CD4-positive, alpha-beta memory T cell (primary cell): Measurements from ENCODE around the gene CGNL1. TPM values are rescaled to one million over a fixed set of nuclear protein-coding genes. Genes with fewer than 3 reads are reported as not detected.

Source experiments
- CTCF ChIA-PET: fragments of 350-600 bp; sonication (Branson Sonifier 250); formaldehyde crosslinking; loops from one replicate; lab custom pipeline; 2021; ENCODE audit warnings: inconsistent platforms; ENCODE audit not compliant: partially characterized antibody; lab: Charles Lee
- POLR2A ChIA-PET: fragments of 350-600 bp; sonication (Branson Sonifier 250); formaldehyde crosslinking; loops from one replicate; lab custom pipeline; 2021; ENCODE audit not compliant: partially characterized antibody; lab: Charles Lee
- DNase-seq, 5 donors: peaks; one replicate each; pipeline versions ENCODE4 v3.0.0 to v3.0.0-alpha.2; 2020 to 2022; ENCODE audit warnings: mixed read lengths in 1 of 5
- H3K27ac ChIP-seq: one replicate; pipeline ENCODE4 v1.7.0; 2013; ENCODE audit warnings: low read depth, low read length
- H3K27me3 ChIP-seq: 2 replicates; pipeline ENCODE4 v1.7.0; 2013; ENCODE audit warnings: mild to moderate bottlenecking, low read length, moderate library complexity; ENCODE audit not compliant: insufficient read depth
- H3K36me3 ChIP-seq: 2 replicates; pipeline ENCODE4 v1.7.0; 2013; ENCODE audit warnings: mild to moderate bottlenecking, low read length, moderate library complexity; ENCODE audit not compliant: insufficient read depth
- H3K4me1 ChIP-seq: 2 replicates; pipeline ENCODE4 v1.7.0; 2013; ENCODE audit warnings: mild to moderate bottlenecking, low read length, moderate library complexity; ENCODE audit not compliant: insufficient read depth
- H3K4me3 ChIP-seq, 2 donors: one replicate each; pipeline ENCODE4 v1.7.0; 2013; ENCODE audit warnings: low read length in 2 of 2, mild to moderate bottlenecking in 1 of 2
- H3K9me3 ChIP-seq, 2 donors: one replicate each; pipeline ENCODE4 v1.7.0; 2013; ENCODE audit warnings: low read length in 2 of 2, control low read depth in 1 of 2; ENCODE audit not compliant: control insufficient read depth in 1 of 2
- H3K27ac Mint-ChIP-seq, 7 donors: one replicate each; pipeline ENCODE4 v1.8.0; 2020 to 2021; ENCODE audit warnings: mixed read lengths in 7 of 7, mild to moderate bottlenecking in 6 of 7, inconsistent platforms in 3 of 7, moderate library complexity in 3 of 7
- H3K27me3 Mint-ChIP-seq, 2 donors: one replicate each; pipeline ENCODE4 v1.8.0; 2020 to 2021; ENCODE audit warnings: mixed read lengths in 2 of 2
- H3K36me3 Mint-ChIP-seq, 2 donors: one replicate each; pipeline ENCODE4 v1.8.0; 2020 to 2021; ENCODE audit warnings: mixed read lengths in 2 of 2, inconsistent platforms in 1 of 2, mild to moderate bottlenecking in 1 of 2
- H3K4me1 Mint-ChIP-seq, 4 donors: one replicate each; pipeline ENCODE4 v1.8.0; 2020 to 2021; ENCODE audit warnings: mixed read lengths in 4 of 4, mild to moderate bottlenecking in 1 of 4
- H3K4me3 Mint-ChIP-seq, 8 donors: one replicate each; pipeline ENCODE4 v1.8.0; 2020 to 2021; ENCODE audit warnings: mixed read lengths in 8 of 8, mild to moderate bottlenecking in 7 of 8, moderate library complexity in 6 of 8, inconsistent platforms in 3 of 8
- H3K9me3 Mint-ChIP-seq, 8 donors: one replicate each; pipeline ENCODE4 v1.8.0; 2020 to 2021; ENCODE audit warnings: mixed read lengths in 8 of 8, mild to moderate bottlenecking in 5 of 8, inconsistent platforms in 3 of 8, moderate library complexity in 1 of 8
- intact Hi-C: fragments of 100-400 bp; cut with micrococcal nuclease; formaldehyde crosslinking; loops from one replicate; pipeline ENCODE4 v1.15.1; 2023
- polyA plus RNA-seq, 2 donors: library from polyadenylated mRNA; unstranded; fragments of 300-500 nt; fragmentation: Illumina TruSeq; gene quantifications; one replicate each; pipeline ENCODE4 v1.2.3, GENCODE V29; 2021
- total RNA-seq, 2 experiments: library from RNA; stranded (reverse); gene quantifications; one replicate each; pipeline ENCODE4 v1.2.3, GENCODE V29; 2021

CGNL1 gene
- total and polyA plus RNA-seq, 4 experiments from 2014 or later = not detected

DNA sequence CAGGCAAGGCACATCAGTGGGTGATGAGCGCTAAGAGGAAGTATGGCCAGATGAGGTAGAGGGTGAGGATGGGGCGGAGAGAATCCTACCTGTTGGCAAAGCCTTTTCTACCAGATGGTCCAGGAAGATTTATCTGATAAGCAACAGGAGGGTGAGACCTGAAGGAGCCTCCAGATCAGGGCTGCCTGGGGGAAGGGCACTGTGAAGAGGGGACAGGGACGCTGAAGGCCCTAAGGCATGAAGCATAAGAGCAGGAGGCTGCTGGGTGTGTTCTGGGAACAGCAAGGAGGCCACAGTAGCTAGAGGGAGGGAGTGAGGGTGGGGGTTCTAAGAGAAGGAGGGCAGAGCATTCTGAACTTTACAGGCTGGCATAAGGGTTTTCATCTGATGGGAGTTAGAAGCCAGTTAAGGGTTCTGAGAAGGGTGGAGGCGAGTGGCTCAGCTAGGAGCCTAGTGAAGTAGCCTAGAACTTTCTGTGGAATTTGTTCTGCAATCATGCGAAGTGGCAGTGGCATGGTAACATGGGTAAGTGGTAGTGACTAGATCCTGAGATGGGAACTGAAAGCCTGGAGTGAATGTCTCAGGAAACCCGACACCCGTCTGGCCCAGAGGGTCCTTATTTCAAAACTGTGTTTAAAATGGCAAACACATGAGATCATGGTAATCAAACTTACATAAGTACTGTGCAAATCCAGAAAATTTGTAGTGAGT, 29.9 kb downstream of the CGNL1 start:
- Histone ChIP-seq H3K4me3 (no peak overlapping the region), H3K27ac (no peak overlapping the region), H3K27me3 (no peaks in the 10 kb centered on the region), H3K36me3 (no peaks in the 10 kb centered on the region), H3K4me1 (no peaks in the 10 kb centered on the region), H3K9me3 (no peaks in the 10 kb centered on the region)
- CTCF ChIA-PET = no interaction called here
- intact Hi-C loops = no loop called here
- POLR2A ChIA-PET = no interaction called here
- H3K36me3 Mint-ChIP-seq = no peaks in the 10 kb centered on the region
- no peak overlapping the region for H3K4me3 Mint-ChIP-seq
- no peak for DNase-seq
- H3K9me3 Mint-ChIP-seq = peaks cover 0 to 6% (median 0%) of the 10 kb centered on the region in 8 donors
- H3K4me1 Mint-ChIP-seq = no peaks in the 10 kb centered on the region
- peaks cover 7 to 11% of the 10 kb centered on the region in 2 donors for H3K27me3 Mint-ChIP-seq
- peak overlapping the region in 1 of 7 donors; percentile 8 for H3K27ac Mint-ChIP-seq

GRCh38 chr15:57410373-57410772, 34.1 kb downstream of the CGNL1 start:
- H3K4me1 ChIP-seq = no peaks in the 10 kb centered on the region
- no peaks in the 10 kb centered on the region for H3K36me3 ChIP-seq
- H3K27me3 Mint-ChIP-seq = peaks cover 13 to 20% of the 10 kb centered on the region in 2 donors
- H3K36me3 Mint-ChIP-seq = no peaks in the 10 kb centered on the region
- H3K27me3 ChIP-seq = no peaks in the 10 kb centered on the region
- ChIA-PET CTCF (no interaction called here), POLR2A (no interaction called here)
- H3K4me3 Mint-ChIP-seq = no peak overlapping the region
- no peak for DNase-seq
- H3K27ac Mint-ChIP-seq = no peak overlapping the region
- no peaks in the 10 kb centered on the region for H3K4me1 Mint-ChIP-seq
- no peak overlapping the region for H3K4me3 ChIP-seq
- intact Hi-C loops = no loop called here
- H3K27ac ChIP-seq = no peak overlapping the region
- H3K9me3 Mint-ChIP-seq = peaks cover 0 to 3% (median 0%) of the 10 kb centered on the region in 8 donors
- no peaks in the 10 kb centered on the region for H3K9me3 ChIP-seq

GRCh38 chr15:57411945-57412768, 35.9 kb downstream of the CGNL1 start:
- ChIA-PET POLR2A (no interaction called here), CTCF (no interaction called here)
- Histone ChIP-seq H3K27me3 (no peaks in the 10 kb centered on the region), H3K36me3 (no peaks in the 10 kb centered on the region), H3K4me3 (no peak overlapping the region), H3K4me1 (no peaks in the 10 kb centered on the region), H3K9me3 (no peaks in the 10 kb centered on the region), H3K27ac (no peak overlapping the region)
- Mint-ChIP-seq H3K27ac (no peak overlapping the region), H3K4me1 (no peaks in the 10 kb centered on the region), H3K36me3 (no peaks in the 10 kb centered on the region), H3K27me3 (peaks cover 12 to 16% of the 10 kb centered on the region in 2 donors), H3K4me3 (no peak overlapping the region), H3K9me3 (peaks cover 0 to 3% (median 0%) of the 10 kb centered on the region in 8 donors)
- intact Hi-C loops = no loop called here
- no peak for DNase-seq

GRCh38 chr15:57415602-57416001, 39.3 kb downstream of the CGNL1 start:
- H3K27me3 Mint-ChIP-seq = peaks cover 8 to 14% of the 10 kb centered on the region in 2 donors
- H3K4me3 ChIP-seq = no peak overlapping the region
- H3K36me3 Mint-ChIP-seq = no peaks in the 10 kb centered on the region
- no peaks in the 10 kb centered on the region for H3K9me3 Mint-ChIP-seq
- CTCF ChIA-PET = no interaction called here
- H3K4me3 Mint-ChIP-seq = no peak overlapping the region
- H3K36me3 ChIP-seq = no peaks in the 10 kb centered on the region
- H3K27ac ChIP-seq = no peak overlapping the region
- H3K27me3 ChIP-seq = no peaks in the 10 kb centered on the region
- intact Hi-C loops = no loop called here
- H3K27ac Mint-ChIP-seq = no peak overlapping the region
- DNase-seq = no peak
- H3K4me1 ChIP-seq = no peaks in the 10 kb centered on the region
- POLR2A ChIA-PET = no interaction called here
- H3K9me3 ChIP-seq = no peaks in the 10 kb centered on the region
- no peaks in the 10 kb centered on the region for H3K4me1 Mint-ChIP-seq

GRCh38 chr15:57418635-57419034, 42.3 kb downstream of the CGNL1 start:
- ChIA-PET POLR2A (no interaction called here), CTCF (no interaction called here)
- H3K27me3 Mint-ChIP-seq = peaks cover 10 to 11% of the 10 kb centered on the region in 2 donors
- H3K36me3 Mint-ChIP-seq = no peaks in the 10 kb centered on the region
- intact Hi-C loops = no loop called here
- no peak for DNase-seq
- H3K27ac Mint-ChIP-seq = no peak overlapping the region
- no peaks in the 10 kb centered on the region for H3K9me3 Mint-ChIP-seq
- H3K27ac ChIP-seq = no peak overlapping the region
- H3K4me1 ChIP-seq = no peaks in the 10 kb centered on the region
- H3K4me1 Mint-ChIP-seq = no peaks in the 10 kb centered on the region
- H3K4me3 Mint-ChIP-seq = no peak overlapping the region
- H3K4me3 ChIP-seq = no peak overlapping the region
- no peaks in the 10 kb centered on the region for H3K27me3 ChIP-seq
- H3K9me3 ChIP-seq = no peaks in the 10 kb centered on the region
- H3K36me3 ChIP-seq = no peaks in the 10 kb centered on the region

DNA sequence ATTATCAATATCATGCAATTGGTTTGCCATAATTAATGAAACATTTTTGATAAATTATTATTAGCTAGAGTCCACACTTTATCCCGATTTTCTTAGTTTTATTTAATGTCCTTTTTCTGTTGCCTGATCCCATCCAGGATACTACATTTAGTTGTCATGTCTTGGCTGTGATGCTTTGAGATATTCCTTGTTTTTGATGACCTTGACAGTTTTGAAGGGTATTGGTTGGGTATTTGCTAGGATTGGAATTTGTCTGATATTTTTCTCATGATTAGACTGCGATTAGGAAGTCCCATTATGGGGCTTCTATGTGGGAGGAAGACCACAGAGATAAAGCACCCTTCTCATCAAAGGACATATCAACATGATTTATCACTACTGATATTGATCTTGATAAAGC, 43.0 kb downstream of the CGNL1 start:
- H3K4me1 Mint-ChIP-seq = no peaks in the 10 kb centered on the region
- H3K27me3 Mint-ChIP-seq = peaks cover 6 to 10% of the 10 kb centered on the region in 2 donors
- Histone ChIP-seq H3K4me3 (no peak overlapping the region), H3K27me3 (no peaks in the 10 kb centered on the region), H3K4me1 (no peaks in the 10 kb centered on the region), H3K36me3 (no peaks in the 10 kb centered on the region), H3K9me3 (no peaks in the 10 kb centered on the region), H3K27ac (no peak overlapping the region)
- POLR2A ChIA-PET = no interaction called here
- no peak overlapping the region for H3K4me3 Mint-ChIP-seq
- no peak for DNase-seq
- no peaks in the 10 kb centered on the region for H3K36me3 Mint-ChIP-seq
- CTCF ChIA-PET = no interaction called here
- intact Hi-C loops = no loop called here
- no peak overlapping the region for H3K27ac Mint-ChIP-seq
- H3K9me3 Mint-ChIP-seq = no peaks in the 10 kb centered on the region

DNA sequence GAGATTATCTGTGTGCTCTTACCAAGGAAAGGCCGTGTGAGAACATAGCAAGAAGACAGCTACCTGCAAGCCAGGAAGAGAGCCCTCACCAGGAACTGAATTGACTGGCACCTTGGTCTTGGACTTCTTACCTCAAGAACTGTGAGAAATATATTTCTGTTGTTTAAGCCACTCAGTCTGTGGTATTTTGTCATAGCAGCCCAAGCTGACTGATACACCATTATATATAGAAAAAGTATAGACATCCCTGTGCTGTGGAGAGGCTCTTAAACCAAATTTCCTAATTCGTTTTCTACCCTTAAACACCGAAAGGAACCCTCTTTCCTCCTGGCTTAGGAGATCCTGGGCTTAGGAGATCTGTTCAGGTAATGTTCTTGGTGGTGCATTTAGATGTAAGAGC, 44.8 kb downstream of the CGNL1 start:
- ChIA-PET POLR2A (no interaction called here), CTCF (no interaction called here)
- Histone ChIP-seq H3K4me3 (no peak overlapping the region), H3K36me3 (no peaks in the 10 kb centered on the region), H3K4me1 (no peaks in the 10 kb centered on the region), H3K27me3 (no peaks in the 10 kb centered on the region), H3K27ac (no peak overlapping the region), H3K9me3 (no peaks in the 10 kb centered on the region)
- Mint-ChIP-seq H3K4me3 (no peak overlapping the region), H3K36me3 (no peaks in the 10 kb centered on the region), H3K27ac (no peak overlapping the region), H3K9me3 (no peaks in the 10 kb centered on the region), H3K27me3 (peaks cover 5 to 6% of the 10 kb centered on the region in 2 donors), H3K4me1 (no peaks in the 10 kb centered on the region)
- intact Hi-C loops = no loop called here
- DNase-seq = no peak
